Smooth muscle cell (in vitro differentiated cells): Measurements from ENCODE around the gene TIMM23. TPM values are rescaled to one million over a fixed set of nuclear protein-coding genes. Genes with fewer than 3 reads are reported as not detected.

Source experiments
- DNase-seq: peaks from one replicate; lab custom pipeline; 2025; ENCODE audit not compliant: unreplicated experiment; lab: John Stamatoyannopoulos, UW
- H2AFZ ChIP-seq: fragments of 200-600 bp; sonication (generic); 2 replicates; pipeline ENCODE4 v1.6.0; 2016; ENCODE audit warnings: antibody characterized with exemption, low read depth, mild to moderate bottlenecking
- H3F3A ChIP-seq: fragments of 200-600 bp; sonication (generic); 2 replicates; pipeline ENCODE4 v1.6.0; 2017; ENCODE audit warnings: antibody characterized with exemption, low read depth
- H3K27ac ChIP-seq: fragments of 200-600 bp; sonication (generic); 2 replicates; pipeline ENCODE4 v1.5.1; 2016; ENCODE audit warnings: low read depth, mild to moderate bottlenecking
- H3K27me3 ChIP-seq: fragments of 200-600 bp; sonication (generic); 2 replicates; pipeline ENCODE4 v1.6.1; 2016; ENCODE audit warnings: low read depth, mild to moderate bottlenecking
- H3K36me3 ChIP-seq: fragments of 200-600 bp; sonication (generic); 2 replicates; pipeline ENCODE4 v1.5.1; 2016; ENCODE audit warnings: low read depth
- H3K4me1 ChIP-seq: fragments of 200-600 bp; sonication (generic); 2 replicates; pipeline ENCODE4 v1.5.1; 2016; ENCODE audit warnings: low read depth
- H3K4me2 ChIP-seq: fragments of 200-600 bp; sonication (generic); 2 replicates; pipeline ENCODE4 v1.6.0; 2016; ENCODE audit warnings: mild to moderate bottlenecking
- H3K4me3 ChIP-seq: fragments of 200-600 bp; sonication (generic); 2 replicates; pipeline ENCODE4 v1.5.1; 2016; ENCODE audit warnings: mild to moderate bottlenecking
- H3K79me2 ChIP-seq: fragments of 200-600 bp; sonication (generic); 2 replicates; pipeline ENCODE4 v1.6.0; 2016; ENCODE audit warnings: low read depth, mild to moderate bottlenecking
- H3K9ac ChIP-seq: fragments of 200-600 bp; sonication (generic); 2 replicates; pipeline ENCODE4 v1.6.0; 2016; ENCODE audit warnings: low read depth
- H3K9me3 ChIP-seq: fragments of 200-600 bp; sonication (generic); replicated peaks from 2 replicates; pipeline ENCODE4 v1.5.1; 2016; ENCODE audit warnings: low read depth
- H4K20me1 ChIP-seq: fragments of 200-600 bp; sonication (generic); 2 replicates; pipeline ENCODE4 v1.6.0; 2016; ENCODE audit warnings: low read depth
- CTCF ChIP-seq: fragments of 200-600 bp; sonication (generic); IDR thresholded peaks from 2 replicates; pipeline ENCODE4 v1.5.1; 2017; ENCODE audit warnings: borderline replicate concordance, mild to moderate bottlenecking, antibody characterized with exemption; ENCODE audit not compliant: insufficient read depth, poor library complexity, severe bottlenecking
- WGBS: methylation state at CpG from one replicate; pipeline ENCODE4 v1.1.7; 2016; ENCODE audit warnings: low lambda C conversion rate; 5-methylcytosine and 5-hydroxymethylcytosine counted together
- polyA plus RNA-seq: library from polyadenylated mRNA; unstranded; fragments of >200 nt; fragmentation: Nextera tagmentation; extraction: Ambion mirVana; gene quantifications from 2 replicates; pipeline ENCODE4 v1.2.1, GENCODE V29; 2016
- total RNA-seq: library from RNA; depleted of rRNA; stranded (reverse); fragments of >200 nt; gene quantifications from 2 replicates; pipeline ENCODE4 v1.2.3, GENCODE V29; 2014

Gene TIMM23
- total and polyA plus RNA-seq, 2 experiments from 2014 or later: 89.4 to 105 TPM

GRCh38 chr10:46024948-46025347, 52.7 kb downstream of the TIMM23 start:
- peaks cover 27% of the 10 kb centered on the region for H3F3A ChIP-seq
- peak overlapping the region; percentile 91 for H3K9ac ChIP-seq
- no peak for TF ChIP-seq CTCF
- no peak overlapping the region for H3K4me3 ChIP-seq
- no peaks in the 10 kb centered on the region for H3K9me3 ChIP-seq
- H3K79me2 ChIP-seq: peaks cover 89% of the 10 kb centered on the region
- H4K20me1 ChIP-seq: peaks cover 93% of the 10 kb centered on the region
- H2AFZ ChIP-seq: no peak overlapping the region
- H3K27me3 ChIP-seq: no peaks in the 10 kb centered on the region
- peaks cover 22% of the 10 kb centered on the region for H3K4me1 ChIP-seq
- H3K27ac ChIP-seq: peak overlapping the region; percentile 99
- no peak for DNase-seq
- H3K4me2 ChIP-seq: peak overlapping the region; percentile 3
- H3K36me3 ChIP-seq: no peaks in the 10 kb centered on the region

- peaks cover 88% of the 10 kb centered on the region for H4K20me1 ChIP-seq
- H3K9me3 ChIP-seq: no peaks in the 10 kb centered on the region
- no peaks in the 10 kb centered on the region for H3K27me3 ChIP-seq
- H3K36me3 ChIP-seq: no peaks in the 10 kb centered on the region
- H3K4me2 ChIP-seq: peak overlapping the region; percentile 8
- no peak overlapping the region for H2AFZ ChIP-seq
- H3K4me3 ChIP-seq: no peak overlapping the region
- H3K79me2 ChIP-seq: peaks cover 86% of the 10 kb centered on the region
- TF ChIP-seq CTCF: no peak
- 86% methylated on average over 2 of the region's 2 CpGs for WGBS
- DNase-seq: no peak
- no peak overlapping the region for H3K9ac ChIP-seq
- peak overlapping the region; percentile 99 for H3K27ac ChIP-seq
- peaks cover 21% of the 10 kb centered on the region for H3K4me1 ChIP-seq
- peaks cover 23% of the 10 kb centered on the region for H3F3A ChIP-seq
Observed at GRCh38 chr10:46025406-46025805, 53.1 kb downstream of the TIMM23 start.

- peaks cover 23% of the 10 kb centered on the region for H3K4me1 ChIP-seq
- no peak for DNase-seq
- no peak for TF ChIP-seq CTCF
- peak overlapping the region; percentile 27 for H3K9ac ChIP-seq
- H3K27me3 ChIP-seq: no peaks in the 10 kb centered on the region
- H3K27ac ChIP-seq: peak overlapping the region; percentile 99
- no peaks in the 10 kb centered on the region for H3K36me3 ChIP-seq
- peaks cover 81% of the 10 kb centered on the region for H4K20me1 ChIP-seq
- H2AFZ ChIP-seq: no peak overlapping the region
- H3F3A ChIP-seq: peaks cover 23% of the 10 kb centered on the region
- H3K4me3 ChIP-seq: no peak overlapping the region
- H3K9me3 ChIP-seq: no peaks in the 10 kb centered on the region
- peak overlapping the region; percentile 21 for H3K4me2 ChIP-seq
- H3K79me2 ChIP-seq: peaks cover 79% of the 10 kb centered on the region
Observed at GRCh38 chr10:46026106-46026505, 53.8 kb downstream of the TIMM23 start.

- Histone ChIP-seq H3K9ac (peak overlapping the region; percentile 97), H3K4me2 (peak overlapping the region; percentile 90), H4K20me1 (peaks cover 59% of the 10 kb centered on the region), H2AFZ (no peak overlapping the region), H3K79me2 (peaks cover 64% of the 10 kb centered on the region), H3K4me1 (peaks cover 14% of the 10 kb centered on the region), H3K4me3 (peak overlapping the region; percentile 85), H3K36me3 (no peaks in the 10 kb centered on the region), H3F3A (peaks cover 10% of the 10 kb centered on the region), H3K27ac (peak overlapping the region; percentile 94), H3K27me3 (no peaks in the 10 kb centered on the region), H3K9me3 (no peaks in the 10 kb centered on the region)
- TF ChIP-seq CTCF: peak; percentile 55
- no peak for DNase-seq
- 32% methylated on average over 6 of the region's 6 CpGs for WGBS
Observed at GRCh38 chr10:46028584-46029460, 56.5 kb downstream of the TIMM23 start.
